GM18511 (cell line): ENCODE results near the gene RTTN.
"Not testable (repeated sequence)": the region's sequence is repeated elsewhere in the genome, so short reads cannot be mapped to it uniquely, and the experiment has no call there.

Experiments
- ATAC-seq: cut with Tn5 transposase; IDR thresholded peaks from one replicate; pipeline ENCODE4 v1.9.1; 2021; ENCODE audit warnings: mild to moderate bottlenecking, moderate library complexity; ENCODE audit not compliant: unreplicated experiment

RTTN gene

DNA sequence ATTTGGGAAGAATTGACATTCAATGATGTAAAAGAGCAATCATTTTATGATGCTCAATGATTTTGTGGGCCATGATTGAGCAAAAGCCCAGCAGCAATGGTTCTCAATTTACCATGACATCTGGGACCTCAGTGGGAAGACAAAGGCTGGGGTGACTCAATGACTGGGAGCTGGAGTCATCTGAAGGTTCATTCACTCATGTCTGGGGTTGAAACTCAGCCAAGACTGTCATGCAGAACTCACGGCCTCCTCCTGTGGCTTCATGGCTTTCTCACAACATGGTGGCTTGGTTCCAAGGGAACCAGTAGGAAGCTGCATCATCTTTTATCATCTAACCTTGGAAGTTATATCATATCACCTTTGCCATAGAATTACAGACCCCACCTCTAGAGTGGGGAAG, 212.7 kb downstream of the RTTN start:
- ATAC-seq: no peak

- no peak for ATAC-seq
These were observed 217.6 kb downstream of the RTTN start for GRCh38 chr18:69987870-69988269.

DNA sequence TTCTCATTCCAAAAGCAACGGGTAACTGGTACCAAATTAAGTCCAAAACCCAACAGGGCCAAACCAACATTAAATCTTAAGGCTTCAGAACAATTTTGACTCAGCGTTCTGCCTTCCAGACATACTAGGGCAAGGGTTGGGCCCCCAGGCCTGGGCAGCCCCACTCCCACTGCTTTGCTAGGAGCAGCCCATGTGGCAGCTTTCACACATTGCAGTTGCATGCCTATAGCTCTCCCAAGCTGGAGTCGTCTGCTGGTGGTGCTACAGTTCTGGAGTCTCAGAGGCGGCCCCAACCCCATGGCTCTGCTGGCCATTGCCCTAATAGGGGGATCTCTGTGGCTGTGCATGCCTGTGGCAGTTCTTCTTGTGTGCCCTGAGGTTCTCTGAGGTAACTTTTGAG, 220.2 kb downstream of the RTTN start:
- ATAC-seq: no peak

GRCh38 chr18:69982417-69982816, 223.1 kb downstream of the RTTN start:
- no peak for ATAC-seq

- peak; percentile 68 for ATAC-seq
These were observed 223.5 kb downstream of the RTTN start for GRCh38 chr18:69981948-69982347.

- ATAC-seq: peak; percentile 30
These were observed 224.3 kb downstream of the RTTN start for GRCh38 chr18:69980982-69981804.

DNA sequence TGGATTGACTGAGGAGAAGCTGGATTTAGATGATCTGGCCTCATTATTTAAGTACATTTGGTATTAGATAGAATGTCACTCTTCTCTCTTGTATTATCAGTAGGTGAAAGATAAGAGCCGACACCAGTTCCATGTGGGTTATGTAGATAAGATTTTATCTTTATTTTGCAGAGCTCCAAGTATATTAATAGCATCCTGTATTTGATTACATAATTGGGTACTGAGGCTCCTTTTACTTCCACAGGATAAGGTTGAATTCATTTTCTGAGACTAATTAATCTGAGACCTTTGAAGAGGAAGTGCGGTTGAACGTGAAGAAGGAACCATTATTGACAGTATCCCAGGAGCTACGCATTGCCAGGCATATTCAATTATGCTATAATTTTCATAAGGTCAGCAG, 225.0 kb downstream of the RTTN start:
- no peak for ATAC-seq

GRCh38 chr18:69978732-69979715, 226.5 kb downstream of the RTTN start:
- ATAC-seq: peak; percentile 68

DNA sequence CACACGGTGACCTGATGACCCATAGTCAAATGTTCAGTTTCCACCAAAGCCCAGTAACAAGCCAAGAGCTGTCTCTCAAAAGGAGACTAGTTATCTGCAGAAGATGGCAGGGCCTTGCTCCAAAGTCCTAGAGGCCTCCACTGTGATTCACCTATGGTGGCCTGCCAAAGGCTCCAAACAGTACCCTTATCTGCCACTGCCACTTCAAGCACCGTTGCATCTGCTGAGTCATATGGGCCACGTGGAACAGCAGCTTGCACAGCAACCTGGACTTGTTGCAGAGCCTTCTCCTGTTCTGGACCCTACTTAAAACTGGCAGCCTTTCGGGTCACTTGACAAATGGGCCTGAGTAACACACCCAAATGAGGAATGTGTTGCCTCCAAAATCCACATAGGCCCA, 230.2 kb downstream of the RTTN start:
- ATAC-seq: not testable (repeated sequence)

- ATAC-seq: no peak
These were observed 231.1 kb downstream of the RTTN start for GRCh38 chr18:69974365-69974764.

DNA sequence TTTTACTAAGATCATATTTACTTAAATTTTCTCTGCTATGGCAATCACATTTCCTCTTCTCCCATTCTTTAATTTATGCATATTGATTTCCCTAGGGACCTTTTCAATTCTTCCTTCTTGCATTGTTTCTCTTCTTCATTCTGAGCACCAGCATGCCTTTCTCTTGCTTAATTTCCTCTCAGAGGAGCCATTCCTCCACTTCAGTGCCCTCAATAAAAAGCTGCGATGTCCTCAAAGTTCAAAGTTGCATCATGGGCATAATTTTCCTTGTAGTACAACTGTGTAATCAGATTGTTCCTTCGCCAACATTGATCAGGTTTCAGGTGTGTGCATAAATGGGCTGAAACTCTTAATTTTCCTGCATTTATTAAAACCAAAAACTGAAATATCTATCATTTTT, 236.0 kb downstream of the RTTN start:
- ATAC-seq: no peak

- no peak for ATAC-seq
These were observed 237.4 kb downstream of the RTTN start for GRCh38 chr18:69968039-69968438.

DNA sequence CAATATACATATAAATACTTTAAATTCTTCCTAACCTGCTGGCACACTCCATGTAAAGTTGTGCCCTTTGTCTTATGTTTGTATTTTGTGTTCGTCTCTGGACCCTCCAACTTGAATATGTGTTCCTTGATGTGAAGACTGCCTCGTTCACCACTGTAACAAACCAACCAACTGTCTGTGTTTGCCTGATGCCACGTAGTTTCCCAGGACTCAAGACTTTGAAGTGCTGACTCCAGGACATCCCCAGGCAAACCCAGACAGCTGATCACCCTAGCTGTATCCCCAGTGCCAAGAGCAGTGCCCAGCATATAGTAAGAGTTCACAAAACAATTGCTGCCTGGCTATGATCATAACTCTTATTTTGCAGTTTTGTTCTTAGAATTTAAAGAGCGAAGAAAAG, 242.3 kb downstream of the RTTN start:
- ATAC-seq: no peak

GRCh38 chr18:69961718-69962117, 243.8 kb downstream of the RTTN start:
- ATAC-seq: no peak

GRCh38 chr18:69958422-69958821, 247.1 kb downstream of the RTTN start:
- ATAC-seq: peak; percentile 63

DNA sequence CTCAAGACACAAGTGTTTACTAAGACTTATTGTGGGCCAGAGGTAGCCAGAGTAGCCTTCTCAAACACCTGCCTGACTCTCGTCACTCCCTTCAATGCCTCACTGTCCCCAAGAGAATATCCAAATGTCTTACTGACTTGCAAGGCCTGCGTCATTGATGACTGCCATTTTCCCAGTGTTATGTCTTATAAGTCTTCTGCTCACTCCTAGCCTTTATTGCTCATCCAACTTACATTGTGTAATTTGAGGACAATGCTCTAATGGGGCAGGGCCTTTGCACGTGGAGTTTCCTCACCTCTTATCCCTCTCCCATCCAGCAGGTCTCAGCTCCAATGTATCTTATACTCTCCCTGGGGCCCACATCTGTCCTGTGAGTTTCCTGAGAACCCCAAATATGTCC, 247.7 kb downstream of the RTTN start:
- no peak for ATAC-seq

DNA sequence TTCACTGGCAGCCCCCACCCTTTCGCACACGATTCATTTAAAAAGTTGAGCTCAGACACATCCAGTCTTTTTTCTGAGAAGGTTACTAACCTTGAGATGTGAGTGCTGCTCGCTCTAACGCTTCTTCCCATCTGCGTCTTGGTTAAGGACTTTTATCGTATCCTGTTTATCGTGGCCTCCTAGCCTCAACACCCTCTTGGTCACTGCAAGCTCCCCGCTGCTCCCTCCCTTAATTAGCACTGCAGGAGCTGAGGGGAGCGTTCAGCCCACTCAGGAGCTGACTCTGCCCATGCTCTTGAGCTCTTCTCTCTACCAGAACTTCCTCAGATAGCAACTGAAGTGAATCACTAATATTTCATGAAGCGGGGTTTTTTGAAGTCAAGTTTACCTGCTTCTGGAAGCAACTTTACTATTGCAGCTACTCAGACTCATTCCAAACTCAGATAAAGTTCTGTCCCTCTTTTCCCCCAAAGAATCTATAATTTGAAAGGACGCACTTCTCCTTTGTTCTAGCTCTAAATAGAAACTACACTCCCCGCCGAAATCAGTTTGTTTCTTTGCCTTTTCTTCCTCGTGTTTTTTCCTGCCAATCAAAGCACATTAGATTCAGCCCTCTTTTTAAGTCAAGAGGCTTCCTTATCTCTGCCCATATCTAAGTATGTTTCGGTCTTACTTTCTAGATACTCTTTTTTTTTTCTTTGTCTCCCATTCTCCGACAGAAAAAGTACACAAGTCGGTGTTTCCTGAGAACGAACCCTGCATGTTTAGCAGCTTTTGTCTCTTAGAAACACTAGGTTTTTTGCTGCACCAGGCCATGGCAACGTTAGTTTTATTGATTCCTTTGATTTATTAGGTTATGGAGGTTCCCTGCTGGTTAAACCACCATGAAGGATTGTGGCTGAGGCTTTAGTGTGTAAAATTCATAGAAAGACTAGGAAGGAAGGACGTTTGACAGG, 248.5 kb downstream of the RTTN start:
- ATAC-seq: no peak

DNA sequence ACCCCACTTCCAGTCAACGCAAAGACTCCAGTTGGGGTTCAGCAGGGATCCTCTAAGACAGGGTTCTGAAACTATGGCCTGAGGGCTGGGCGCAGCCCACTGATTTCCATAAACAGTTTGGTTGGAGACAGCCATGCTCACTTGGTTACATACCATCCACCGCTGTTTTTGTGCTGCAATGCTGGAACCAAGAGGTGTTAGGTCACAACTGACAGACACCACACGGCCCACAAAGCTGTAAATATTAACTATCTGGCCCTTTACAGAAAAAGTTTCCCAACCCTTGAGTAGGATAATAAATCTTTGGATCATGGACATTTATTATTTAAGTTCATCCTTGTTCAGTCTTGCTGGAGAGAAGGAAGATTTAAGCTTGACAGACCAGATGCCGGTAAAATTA, 249.4 kb downstream of the RTTN start:
- ATAC-seq: no peak

DNA sequence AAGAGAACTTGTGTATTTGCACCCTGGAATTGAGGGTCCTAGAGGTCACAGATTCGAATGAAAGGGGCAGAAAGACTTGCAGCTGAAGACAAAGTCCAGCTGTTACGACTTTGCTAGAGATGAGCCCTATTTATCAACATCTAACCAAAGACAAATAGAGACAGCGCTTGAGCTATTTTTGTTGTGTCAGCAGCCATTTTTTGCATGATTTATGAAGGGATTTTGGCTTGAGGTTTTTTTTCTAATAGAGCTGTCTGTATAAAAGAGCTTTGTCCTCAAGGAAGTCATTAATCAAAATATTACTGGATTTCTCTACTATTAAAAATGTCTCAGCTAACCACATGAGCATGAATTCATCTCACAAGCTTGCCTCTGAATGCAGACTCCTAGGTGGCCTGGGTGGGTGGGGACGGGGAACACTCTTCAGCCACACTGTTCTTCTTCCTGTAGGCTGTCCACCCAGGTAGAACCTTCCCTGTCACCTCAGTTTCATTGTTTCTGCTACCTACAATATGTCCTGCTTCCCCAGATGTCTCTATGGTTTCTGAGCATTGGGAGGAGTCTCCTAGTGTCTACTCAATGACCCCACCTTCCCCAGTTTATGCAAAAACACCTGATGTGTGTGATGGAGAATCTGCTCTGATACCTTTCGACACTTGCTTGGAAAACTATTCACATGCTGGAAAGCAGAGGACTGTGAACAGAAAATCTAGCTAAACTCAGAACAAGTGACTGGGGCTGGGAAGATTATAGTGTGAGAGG, 250.6 kb downstream of the RTTN start:
- ATAC-seq: no peak

- no peak for ATAC-seq
These were observed 252.3 kb downstream of the RTTN start for GRCh38 chr18:69953191-69953590.
